Stimulated activated CD8-positive, alpha-beta memory T cell treated with anti-CD3 and anti-CD28 coated beads, Interleukin-15, amount 100 ng/mL, for 24 hours (primary cell): Measurements from ENCODE around the gene ADAMTS17.
"Not testable (repeated sequence)": the region's sequence is repeated elsewhere in the genome, so short reads cannot be mapped to it uniquely, and the experiment has no call there.

Source experiments
- DNase-seq: peaks from one replicate; pipeline ENCODE4 v3.0.0-alpha.2; 2020; ENCODE audit warnings: low read depth

The ADAMTS17 gene

GRCh38 chr15:99997112-99997651, 344.6 kb downstream of the ADAMTS17 start:
- no peak for DNase-seq

- DNase-seq: no peak
Observed at GRCh38 chr15:99996660-99997059, 345.1 kb downstream of the ADAMTS17 start.

- no peak for DNase-seq
Observed at GRCh38 chr15:99995543-99995942, 346.2 kb downstream of the ADAMTS17 start.

- DNase-seq: no peak
Observed at GRCh38 chr15:99994849-99995248, 346.9 kb downstream of the ADAMTS17 start.

- DNase-seq: no peak
Observed at GRCh38 chr15:99993681-99994131, 348.1 kb downstream of the ADAMTS17 start.

GRCh38 chr15:99993262-99993661, 348.5 kb downstream of the ADAMTS17 start:
- DNase-seq: no peak

- DNase-seq: no peak
Observed at GRCh38 chr15:99992611-99993231, 349.1 kb downstream of the ADAMTS17 start.

- DNase-seq: no peak
Observed at GRCh38 chr15:99989095-99989494, 352.7 kb downstream of the ADAMTS17 start.

- DNase-seq: no peak
Observed at GRCh38 chr15:99987701-99988100, 354.1 kb downstream of the ADAMTS17 start.

- DNase-seq: no peak
Observed at GRCh38 chr15:99987119-99987506, 354.7 kb downstream of the ADAMTS17 start.

- no peak for DNase-seq
Observed at GRCh38 chr15:99986297-99987118, 355.3 kb downstream of the ADAMTS17 start.

GRCh38 chr15:99985878-99986277, 355.9 kb downstream of the ADAMTS17 start:
- DNase-seq: no peak

GRCh38 chr15:99984491-99985243, 357.1 kb downstream of the ADAMTS17 start:
- DNase-seq: no peak

GRCh38 chr15:99983886-99984286, 357.9 kb downstream of the ADAMTS17 start:
- no peak for DNase-seq

GRCh38 chr15:99983171-99983885, 358.4 kb downstream of the ADAMTS17 start:
- no peak for DNase-seq

- DNase-seq: no peak
Observed at GRCh38 chr15:99982662-99983061, 359.1 kb downstream of the ADAMTS17 start.

- no peak for DNase-seq
Observed at GRCh38 chr15:99981839-99982658, 359.7 kb downstream of the ADAMTS17 start.

- no peak for DNase-seq
Observed at GRCh38 chr15:99981191-99981647, 360.6 kb downstream of the ADAMTS17 start.

GRCh38 chr15:99980752-99981151, 361.0 kb downstream of the ADAMTS17 start:
- no peak for DNase-seq

GRCh38 chr15:99979886-99980285, 361.9 kb downstream of the ADAMTS17 start:
- DNase-seq: not testable (repeated sequence)

GRCh38 chr15:99979371-99979770, 362.4 kb downstream of the ADAMTS17 start:
- DNase-seq: no peak
